Stimulated activated CD8-positive, alpha-beta memory T cell treated with anti-CD3 and anti-CD28 coated beads, Interleukin-7, amount 100 ng/mL, for 4 hours (primary cell): ENCODE results near the gene GALNT5.
"Not testable (repeated sequence)": the region's sequence is repeated elsewhere in the genome, so short reads cannot be mapped to it uniquely, and the experiment has no call there.

Experiments used
- DNase-seq, 2 donors: peaks; one replicate each; pipeline ENCODE4 v3.0.0-alpha.2; 2020; ENCODE audit warnings: low read depth in 2 of 2

The GALNT5 gene

DNA sequence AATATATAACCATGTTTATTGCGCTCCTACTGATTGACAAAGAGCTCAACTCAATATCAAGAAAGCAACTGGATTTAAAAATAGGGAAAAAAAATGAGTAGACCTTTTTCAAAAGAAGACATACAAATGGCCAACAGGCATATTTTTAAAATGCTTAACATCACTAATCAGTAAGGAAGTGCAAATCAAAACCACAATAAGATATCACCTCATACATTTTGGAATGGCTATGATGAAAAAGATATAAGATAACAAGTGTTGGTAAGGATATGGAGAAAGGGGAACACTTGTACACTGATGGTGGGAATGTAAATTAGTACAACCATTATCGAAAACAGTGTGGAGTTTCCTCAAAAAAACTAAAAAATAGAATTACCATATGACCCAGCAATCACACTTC, 5.6 kb upstream of the GALNT5 start:
- no peak for DNase-seq

DNA sequence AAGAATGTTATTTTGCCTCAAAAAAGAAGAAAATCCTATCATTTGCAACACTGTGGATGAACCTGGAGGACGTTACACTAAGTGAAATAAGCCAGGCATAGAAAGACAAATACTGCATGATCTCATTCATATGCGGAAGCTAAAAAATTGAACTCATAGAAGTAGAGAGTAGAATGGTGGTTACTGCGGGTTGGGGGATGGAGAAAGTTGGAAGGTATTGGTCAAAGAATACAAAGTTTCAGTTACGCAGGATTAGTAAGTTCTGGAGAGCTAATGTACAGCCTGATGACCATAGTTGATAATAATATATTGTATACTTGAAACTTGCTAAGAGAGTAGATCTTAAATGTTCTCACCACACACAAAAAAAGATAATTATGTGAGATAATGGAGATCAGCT, 5.0 kb upstream of the GALNT5 start:
- DNase-seq: no peak

DNA sequence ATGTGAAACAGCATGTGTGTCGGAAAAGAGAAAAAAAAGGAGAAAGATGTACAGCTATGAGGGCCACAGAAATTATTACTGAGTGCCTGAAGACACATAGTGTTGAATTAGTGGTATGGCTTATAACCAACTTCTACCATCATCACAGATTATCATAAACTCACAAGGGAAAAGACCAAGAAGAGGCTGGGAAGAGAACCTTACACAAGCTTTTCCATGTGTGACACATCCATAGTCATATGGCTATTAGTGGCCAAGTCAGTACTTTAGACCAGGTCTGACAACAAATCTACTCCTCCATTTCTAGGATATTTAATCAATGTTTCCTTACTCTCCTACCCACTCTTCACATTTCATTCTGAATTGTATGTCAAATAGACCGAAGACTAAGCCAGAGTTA, 3.5 kb upstream of the GALNT5 start:
- DNase-seq: no peak

DNA sequence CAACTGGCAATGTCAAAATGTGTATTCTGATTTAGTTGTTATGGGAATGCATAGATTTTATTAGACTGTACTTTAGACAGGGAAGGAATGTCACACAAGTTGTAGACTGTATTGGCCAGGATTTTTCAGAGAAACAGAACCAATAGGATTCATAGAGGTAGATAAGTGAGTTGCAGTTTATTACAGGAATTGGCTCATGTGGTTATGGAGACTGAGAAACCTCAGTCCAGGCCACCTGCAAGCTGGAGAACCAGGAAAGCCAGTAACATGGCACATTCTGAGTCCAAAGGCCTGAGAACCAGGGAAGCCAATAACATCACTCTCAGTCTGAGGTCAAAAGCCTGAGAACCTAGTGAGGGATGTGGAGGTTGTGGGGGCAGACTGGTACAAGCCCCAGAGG, 1.8 kb upstream of the GALNT5 start:
- no peak for DNase-seq

DNA sequence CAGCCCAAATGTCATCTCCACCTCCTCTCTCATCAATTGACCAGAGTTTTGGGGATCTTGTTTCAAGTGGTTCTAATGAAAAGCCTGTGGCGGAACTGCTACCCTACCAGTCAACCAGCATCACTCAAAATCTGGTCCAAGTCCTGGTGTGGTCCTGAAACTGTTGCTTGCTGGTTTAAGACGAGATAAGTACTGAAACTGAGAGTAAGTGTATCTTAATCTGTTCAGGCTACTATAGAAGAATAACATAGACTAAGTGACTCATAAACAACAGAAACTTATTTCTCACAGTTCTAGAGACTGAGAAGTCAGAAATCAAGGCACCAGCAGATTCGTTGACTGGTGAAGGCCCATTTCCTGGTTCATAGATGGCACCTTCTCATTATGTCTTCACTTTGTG, 879 bp upstream of the GALNT5 start:
- no peak for DNase-seq

DNA sequence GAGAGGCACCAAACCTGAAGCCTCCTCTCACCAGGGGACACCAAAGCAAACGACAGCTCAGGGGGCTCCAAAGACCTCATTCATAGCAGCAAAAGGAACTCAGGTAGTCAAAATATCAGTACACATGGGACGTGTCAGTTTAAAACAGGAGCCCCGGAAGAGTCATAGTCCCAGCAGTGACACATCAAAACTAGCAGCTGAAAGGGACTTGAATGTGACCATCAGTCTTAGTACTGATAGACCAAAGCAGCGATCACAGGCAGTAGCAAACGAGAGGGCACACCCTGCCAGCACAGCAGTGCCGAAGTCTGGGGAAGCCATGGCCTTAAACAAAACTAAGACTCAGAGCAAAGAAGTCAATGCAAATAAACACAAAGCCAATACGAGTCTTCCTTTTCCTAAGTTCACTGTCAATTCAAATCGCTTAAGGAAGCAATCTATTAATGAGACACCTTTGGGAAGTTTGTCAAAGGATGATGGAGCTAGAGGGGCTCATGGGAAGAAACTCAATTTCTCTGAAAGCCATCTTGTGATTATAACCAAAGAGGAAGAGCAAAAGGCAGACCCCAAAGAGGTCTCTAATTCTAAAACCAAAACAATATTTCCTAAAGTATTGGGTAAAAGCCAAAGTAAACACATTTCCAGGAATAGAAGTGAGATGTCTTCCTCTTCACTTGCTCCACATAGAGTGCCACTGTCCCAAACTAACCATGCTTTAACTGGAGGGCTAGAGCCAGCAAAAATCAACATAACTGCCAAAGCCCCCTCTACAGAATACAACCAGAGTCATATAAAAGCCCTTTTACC, 1.2 kb downstream of the GALNT5 start:
- no peak for DNase-seq

DNA sequence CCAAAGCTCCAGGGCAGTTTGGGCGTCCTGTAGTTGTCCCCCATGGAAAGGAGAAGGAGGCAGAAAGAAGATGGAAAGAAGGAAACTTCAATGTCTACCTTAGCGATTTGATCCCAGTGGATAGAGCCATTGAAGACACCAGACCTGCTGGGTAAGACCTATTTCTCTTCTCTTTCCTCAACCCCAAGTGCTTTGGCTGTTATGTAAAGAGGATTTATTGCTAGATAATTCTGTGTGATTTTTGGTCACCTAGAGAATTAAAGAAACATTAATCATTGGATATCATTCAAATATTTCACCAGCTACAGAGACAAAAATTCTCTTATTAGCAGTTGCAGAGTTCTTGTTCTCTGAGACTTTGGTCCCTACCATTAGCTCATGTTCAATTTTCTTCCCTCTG, 1.9 kb downstream of the GALNT5 start:
- no peak for DNase-seq

DNA sequence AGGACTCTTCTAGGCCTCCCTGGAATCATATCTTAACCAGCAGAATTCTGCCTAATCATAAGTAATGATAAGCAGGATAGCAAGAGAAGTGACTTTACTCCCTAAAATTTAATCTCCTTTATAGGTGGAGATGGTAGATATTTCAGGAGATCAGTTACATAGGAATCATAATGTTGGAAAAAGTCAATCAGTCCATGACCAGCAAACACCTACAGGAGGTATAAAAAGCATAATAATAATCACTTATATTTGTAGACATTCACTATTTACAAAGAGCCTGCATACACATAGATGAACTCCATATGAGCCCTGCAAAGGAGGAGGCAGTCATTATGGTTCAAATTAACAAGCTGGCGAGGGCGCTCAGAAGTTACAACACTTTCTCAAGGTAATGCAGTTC, 2.5 kb downstream of the GALNT5 start:
- DNase-seq: no peak

DNA sequence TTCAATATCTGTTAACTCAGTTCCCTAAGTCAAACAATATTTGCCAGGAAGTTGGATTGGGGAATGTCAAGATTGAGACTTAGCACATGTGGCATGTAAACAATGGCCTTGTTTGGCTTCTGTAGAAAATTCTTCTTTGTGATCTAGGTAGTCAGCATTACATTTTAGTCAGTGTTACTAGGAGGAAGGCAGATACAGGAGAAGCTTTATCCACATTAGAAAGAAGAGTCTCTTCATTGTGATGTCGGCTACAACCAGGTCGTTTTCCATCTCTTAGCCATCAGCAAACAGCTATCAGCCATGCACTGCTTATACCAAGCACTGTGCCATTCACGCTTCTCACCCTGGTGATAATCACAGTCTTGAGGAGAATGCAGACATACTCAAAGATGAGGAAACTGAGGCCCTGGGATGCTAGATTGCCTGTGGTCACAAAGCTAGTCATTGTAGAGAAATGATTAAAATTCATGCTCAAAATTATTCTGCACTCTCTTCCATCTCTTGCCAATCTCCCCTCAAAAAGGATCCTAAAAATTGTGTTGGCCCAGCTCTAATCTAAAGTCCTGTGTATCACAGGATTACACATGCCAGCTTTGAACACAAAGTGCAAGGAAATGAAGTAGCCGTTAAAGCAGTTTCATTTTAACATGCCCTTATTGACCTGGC, 3.2 kb downstream of the GALNT5 start:
- DNase-seq: no peak

DNA sequence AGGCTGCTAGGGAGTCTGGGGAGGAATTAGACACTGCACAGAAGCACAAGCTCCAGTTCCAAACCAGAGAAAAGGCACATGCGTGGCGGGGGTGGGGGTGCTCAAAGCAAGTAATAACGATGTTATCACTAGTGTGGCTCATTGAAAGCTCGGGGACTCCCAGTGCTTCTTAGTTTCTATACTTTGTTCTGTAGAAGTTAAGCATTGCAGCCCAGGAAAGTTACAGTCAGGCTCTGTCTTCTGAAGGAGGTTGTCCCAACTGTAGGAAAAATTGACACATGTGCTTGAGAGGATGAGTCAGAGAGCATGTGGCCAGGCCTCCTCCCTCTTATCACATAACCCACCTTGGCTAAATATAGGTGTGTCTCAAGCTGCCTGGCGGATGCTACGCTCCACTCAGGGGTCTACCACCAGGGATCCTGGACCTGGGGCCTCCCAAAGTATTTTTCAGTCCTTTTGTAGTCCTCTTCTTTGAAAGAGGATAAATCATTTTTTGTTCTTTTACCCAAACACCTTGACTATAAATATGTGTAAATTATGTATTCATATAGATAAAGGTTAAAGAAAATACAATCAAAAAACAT, 3.8 kb downstream of the GALNT5 start:
- peak; percentile 25 to 46 for DNase-seq

DNA sequence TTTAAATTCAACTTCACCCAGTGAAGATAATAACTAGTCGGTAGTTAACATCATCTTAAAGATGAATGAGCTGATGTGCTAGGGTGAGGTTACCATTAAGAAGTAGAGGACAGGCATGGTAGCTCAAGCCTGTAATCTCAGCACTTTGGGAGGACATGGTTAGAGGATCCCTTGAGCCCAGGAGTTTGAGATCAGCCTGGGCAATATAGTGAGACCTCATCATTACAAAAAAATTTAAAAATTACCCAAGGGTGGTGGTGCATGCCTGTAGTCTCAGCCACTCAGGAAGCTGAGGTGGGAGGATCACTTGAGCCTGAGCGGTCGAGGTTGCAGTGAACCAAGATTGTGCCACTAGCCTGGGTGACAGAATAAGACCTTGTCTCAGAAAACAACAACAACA, 4.7 kb downstream of the GALNT5 start:
- DNase-seq: no peak

DNA sequence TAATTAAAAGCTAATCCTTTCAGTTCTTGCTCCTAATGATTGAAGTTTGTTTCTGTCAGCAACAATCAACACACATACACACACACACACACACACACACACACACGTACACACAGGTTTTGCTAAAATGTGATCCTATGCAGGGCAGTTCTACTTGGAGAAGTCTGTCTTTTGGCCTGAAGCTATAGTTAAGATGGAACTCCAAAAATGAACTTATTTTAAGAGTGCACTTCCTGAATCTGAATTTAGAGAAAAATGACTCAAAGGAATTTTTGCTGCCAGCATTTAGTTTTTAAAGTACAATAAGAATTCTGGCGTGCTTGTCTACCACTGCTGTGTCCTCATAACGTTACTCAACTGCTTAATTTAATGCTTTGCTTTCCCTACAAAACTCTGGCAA, 6.6 kb downstream of the GALNT5 start:
- DNase-seq: no peak

DNA sequence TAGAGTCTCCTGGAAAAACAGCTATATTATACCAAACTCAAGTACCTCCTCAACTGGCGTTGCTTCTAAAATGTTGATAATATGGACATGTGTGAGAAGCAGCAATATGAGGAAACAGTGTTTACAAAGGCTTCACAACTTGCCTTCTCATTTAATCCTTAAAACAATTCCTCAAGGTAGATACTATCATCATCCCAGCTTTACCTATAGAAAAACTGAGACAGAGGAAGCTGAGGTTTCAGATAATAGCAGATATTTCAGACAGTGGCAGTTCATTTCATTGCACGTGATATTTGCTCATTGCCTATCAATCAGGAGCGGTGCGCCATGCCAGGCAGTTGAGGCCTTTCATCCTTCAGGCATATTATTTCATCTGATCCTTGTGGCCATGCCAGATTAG, 8.3 kb downstream of the GALNT5 start:
- DNase-seq: no peak

DNA sequence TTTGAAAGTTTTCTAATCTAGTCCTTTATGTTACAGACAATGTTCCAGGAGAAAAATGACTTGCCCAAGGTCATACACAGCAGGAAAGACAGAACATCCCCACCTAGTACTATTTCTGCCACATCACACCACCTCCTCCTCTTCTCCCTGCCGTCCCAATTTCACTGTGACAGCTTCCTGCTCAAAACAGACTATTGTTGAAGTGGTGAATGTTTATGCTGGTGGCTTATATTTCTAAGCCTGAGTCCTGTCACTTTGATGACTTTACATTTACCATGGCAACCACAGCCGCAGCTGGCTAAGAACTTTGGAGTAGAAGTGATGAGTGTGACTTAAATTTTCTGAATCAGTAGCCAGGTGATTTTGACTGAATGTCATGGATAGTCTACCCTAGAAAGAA, 10.0 kb downstream of the GALNT5 start:
- no peak for DNase-seq

DNA sequence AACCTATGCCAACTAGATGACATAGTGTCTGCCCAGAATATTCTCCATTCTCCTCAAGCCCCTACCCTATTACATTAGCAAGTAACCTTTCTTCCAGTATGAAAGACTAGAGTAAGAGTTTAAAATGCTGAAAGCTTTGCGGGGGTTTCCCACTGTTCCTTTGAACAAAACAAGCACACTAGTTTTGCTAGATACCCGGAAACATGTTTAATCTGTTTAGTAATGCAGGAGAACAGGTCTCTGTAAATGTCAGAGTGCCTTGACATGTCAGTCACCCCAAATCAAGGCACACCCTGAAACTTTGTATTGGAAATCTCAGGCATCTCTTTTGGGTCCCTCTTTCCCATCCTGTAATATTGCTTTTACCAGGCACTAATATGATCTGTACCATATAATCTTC, 11.6 kb downstream of the GALNT5 start:
- DNase-seq: no peak

DNA sequence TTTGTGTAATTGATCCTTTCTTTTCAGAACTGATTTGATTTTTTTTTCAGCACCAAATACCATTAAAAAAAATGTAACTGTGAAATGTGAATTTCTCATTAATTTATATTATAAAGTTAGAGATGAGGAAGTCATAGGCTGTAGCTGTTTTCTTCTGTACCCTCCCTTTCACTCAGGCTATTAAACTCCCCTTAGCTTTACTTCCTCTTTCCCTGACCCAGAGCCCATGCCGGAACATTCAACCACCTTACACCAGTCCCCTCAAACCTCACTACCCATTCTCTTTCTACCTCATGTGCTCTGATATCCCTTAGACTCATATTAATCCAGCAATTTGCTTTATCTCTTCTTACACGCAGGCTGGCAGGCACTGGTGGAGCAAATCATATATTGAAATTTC, 12.4 kb downstream of the GALNT5 start:
- DNase-seq: no peak

DNA sequence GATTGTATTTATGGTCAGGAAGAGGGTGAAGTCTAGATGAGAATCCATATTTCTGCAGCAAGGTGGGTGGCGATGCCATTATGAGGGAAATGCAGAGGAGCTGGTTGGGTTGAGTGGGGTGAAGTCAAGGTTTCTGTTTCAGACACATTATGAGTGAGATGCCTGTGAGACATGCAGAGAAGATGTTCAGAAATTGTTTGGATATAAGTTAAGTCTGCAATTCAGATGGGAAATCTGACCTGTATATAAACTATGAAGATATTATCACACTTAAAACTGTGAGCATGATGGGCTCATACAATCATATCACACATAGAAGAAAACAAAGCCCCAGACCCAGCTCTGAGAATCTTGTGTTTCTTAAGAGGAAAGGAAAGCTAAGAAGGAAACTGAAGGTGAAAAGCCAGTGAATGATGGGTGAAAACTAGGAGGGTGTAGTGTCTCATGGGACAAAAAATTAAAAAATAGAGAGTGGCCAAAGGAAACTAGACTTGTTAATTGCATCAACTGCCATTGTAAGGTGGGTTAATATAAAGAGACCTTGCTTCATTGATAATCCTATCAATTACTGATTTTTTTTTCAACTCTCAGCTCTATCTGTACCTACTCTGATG, 14.2 kb downstream of the GALNT5 start:
- no peak for DNase-seq

DNA sequence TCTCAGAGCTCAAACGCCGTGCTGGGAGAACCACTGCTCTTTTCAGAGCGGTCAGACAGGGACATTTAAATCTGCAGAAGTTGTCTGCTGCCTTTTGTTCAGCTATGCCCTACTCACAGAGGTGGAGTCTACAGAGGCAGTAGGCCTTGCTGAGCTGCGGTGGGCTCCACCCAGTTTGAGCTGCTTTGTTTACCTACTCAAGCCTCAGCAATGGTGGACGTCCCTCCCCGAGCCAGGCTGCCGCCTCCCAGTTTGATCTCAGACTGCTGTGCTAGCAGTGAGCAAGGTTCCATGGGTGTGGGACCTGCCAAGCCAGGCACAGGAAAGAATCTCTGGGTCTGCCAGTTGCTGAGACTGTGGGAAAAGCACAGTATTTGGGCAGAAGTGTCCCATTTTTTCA, 21.8 kb downstream of the GALNT5 start:
- not testable (repeated sequence) for DNase-seq

DNA sequence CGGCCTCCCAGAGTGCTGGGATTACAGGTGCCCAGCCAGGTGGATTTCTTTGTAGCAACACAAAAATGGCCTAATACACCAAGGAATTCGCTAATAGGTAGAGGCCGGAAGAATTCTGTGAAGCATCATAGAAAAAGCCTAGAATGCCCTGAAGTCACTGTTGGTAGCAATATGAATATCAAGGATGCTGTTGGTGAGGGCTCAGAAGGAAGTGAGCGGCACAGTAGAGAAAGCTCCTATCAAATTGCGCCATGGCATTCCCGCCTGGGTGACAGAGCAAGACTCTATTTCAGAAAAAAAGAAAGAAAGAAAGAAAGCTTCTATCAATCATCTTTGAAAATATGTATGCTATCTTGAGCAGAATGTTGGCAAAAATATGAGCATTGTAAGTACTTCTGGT, 23.8 kb downstream of the GALNT5 start:
- DNase-seq: no peak

DNA sequence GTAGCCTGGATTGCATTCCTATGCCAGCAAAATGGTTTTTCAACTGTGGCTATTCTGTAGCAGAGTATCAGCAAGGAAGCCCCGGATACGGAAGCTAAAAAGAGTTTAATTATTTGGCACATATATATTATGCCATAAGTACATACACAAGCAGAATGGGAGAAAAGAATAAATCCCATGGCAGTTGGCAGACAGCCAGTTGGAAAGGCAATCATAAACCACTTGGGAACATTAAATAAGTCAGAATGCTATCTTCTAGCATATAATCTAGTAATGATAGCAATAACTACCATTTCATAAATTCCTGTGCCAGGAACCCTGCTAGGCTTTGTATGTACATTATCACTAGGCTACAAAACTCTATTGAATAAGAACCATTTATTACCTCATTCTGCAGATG, 26.0 kb downstream of the GALNT5 start:
- DNase-seq: no peak

DNA sequence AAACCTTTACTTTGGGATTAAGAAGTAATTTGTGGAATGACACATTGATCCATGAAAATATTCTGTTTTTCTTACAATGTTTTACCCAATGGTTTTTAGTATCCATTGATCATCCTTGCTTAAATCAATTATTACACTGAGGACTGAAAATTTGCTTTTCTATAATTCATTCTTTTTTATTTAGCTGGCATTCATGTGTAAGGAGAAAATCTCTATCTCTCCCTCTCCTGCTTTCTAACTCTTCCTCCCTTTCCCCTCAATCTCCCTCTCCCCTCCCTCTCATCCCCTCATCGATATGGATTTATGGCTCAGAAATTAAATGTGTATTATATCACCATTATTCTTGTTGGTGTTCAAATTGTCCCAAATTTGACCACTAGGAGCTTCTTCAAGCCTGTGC, 29.7 kb downstream of the GALNT5 start:
- DNase-seq: no peak

DNA sequence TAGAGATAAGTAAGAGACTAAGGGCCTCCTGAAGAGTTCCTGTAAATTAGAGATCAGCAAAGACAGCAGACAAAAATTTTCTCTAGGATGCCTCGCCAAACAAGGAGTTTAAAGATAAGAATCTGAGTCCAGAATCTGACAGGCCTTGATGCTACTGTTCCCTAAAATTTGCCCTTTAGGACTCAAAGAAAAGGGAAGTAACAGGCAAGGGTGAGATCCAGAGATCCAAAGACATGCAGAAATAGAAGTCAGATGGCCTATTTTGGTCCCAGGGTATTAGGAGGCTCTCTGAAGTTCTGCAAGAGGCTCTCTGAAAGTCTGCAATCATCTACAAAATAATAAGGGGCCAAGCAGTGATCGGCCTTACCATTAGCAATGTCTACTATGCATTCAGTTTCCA, 33.0 kb downstream of the GALNT5 start:
- no peak for DNase-seq

DNA sequence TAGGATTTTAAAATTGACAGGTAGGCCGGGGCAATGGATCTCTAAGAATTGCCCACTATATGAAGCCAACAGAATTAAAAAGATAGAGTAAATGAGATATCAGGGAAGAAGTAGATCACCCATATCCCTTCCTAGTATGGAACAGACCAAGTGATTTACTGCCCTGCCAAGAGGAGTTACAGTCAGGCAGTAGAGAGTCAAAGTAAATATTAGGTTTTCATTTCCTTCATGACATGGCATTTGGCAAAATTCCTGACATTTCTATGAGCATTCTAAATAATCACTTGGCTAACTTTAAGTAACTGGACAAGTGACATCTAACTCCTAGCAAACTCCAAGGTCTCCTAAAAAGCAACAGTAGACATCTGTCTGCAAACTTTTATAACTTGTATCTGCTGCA, 33.5 kb downstream of the GALNT5 start:
- no peak for DNase-seq
